ENCODE measurements around the gene CABLES2.

CABLES2 gene

DNA sequence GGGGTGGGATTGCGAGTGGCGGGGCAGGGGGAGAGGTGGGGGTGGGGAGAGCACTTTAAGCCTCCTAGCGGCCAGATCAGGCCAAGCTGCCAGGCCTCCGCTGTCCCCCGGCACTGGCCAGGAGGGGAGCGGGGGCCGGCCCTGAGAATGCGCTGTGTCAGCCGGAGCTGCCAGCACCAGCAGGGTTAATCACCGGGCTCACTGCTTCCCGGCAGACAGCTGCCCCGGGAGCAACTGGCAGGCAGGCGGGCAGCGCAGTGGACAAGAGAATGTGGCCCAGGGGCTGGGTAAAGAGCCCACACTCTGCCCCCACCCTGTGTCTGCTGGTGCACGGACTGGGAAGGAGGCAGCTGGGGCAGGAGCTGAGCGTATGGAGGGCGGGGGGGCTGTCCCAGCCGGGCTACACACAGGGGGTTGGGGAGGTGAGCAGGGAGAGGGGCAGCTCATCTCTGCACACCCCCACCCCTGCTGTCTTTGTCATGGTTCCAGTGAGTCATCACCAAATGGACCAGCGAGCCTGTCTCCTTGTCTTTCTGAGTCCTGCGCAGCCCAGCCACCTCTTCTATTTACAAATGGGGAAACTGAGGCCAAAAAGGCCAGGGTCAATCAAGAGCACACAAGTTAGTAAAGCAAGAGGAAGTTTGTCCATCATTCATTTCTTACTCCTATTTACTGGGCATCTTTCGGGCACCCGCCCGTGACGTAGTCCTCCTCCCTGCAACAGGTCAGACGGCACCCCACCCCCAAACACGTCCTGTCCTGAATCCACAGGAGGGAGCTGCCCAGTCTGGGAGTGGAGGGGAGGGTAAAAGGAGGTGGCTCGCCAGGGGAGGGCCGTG lies 37.9 kb downstream of the CABLES2 start:
- no peak for DNase-seq

DNA sequence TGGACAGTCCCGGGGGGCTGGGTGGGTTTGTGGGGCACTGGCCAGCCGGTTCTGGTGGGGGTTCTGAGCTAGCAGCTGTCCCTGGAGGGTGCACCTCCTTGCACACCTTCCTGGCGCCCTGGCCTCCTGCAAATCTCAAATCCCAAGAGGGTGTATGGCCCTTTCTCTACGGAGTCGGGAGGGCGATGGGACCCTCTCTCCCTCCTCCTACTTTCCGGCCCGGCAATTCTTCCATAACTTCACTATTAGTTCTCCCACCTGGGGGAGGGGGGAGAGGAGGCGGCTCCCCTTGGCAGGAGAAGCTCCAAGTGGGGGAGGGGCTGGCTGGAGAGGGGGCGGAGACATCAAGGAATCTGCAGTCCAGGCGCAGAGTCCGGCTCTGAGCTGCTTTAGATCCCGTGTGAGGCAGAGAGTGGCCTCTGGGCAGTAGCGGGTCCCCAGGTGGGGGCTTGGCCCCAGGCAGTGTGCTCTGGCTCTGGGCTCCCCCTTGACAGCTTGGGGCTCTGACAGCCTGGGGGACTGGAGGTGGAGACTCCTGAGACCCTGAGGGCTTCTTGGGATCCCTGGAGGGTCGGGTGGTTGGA lies 38.6 kb downstream of the CABLES2 start:
- DNase-seq, result no peak

DNA sequence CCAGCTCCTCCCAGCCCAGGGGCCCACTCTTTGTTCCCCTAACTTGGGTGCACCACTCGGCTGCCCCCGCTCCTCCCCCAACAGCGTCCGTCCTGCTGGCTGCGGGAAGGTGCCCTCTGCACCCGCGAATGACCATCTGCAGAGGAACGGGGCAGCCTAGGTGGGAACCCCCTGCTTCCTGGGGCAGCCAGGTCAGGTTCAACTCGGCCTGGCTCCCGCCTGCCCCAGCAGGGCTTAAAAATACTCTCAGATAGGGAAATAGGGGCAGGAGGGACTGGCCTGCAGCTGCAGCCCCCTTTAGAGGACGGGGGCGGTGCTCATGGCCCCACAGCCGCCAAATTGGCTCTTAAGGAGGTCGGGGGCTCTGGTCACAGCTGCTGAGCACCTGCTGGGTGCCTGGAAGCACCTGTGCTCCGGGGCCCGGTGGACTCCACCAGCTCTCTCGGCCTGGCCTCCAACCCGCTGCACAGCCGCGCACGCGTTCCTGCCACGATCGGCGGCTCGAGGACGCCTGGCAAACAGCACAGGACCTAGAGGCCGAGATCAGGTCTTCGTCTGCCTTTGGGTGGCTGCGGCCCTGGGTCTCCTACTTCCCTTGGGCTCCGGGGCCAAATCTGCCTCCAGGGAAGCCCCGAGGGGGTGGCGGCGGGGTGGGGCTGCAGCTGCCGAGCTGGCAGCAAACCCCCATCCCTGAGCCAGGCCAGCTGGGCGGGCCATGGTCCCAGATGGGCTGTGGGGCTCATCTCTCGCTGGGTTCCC lies 39.3 kb downstream of the CABLES2 start:
- peak; percentile 64 for DNase-seq

DNA sequence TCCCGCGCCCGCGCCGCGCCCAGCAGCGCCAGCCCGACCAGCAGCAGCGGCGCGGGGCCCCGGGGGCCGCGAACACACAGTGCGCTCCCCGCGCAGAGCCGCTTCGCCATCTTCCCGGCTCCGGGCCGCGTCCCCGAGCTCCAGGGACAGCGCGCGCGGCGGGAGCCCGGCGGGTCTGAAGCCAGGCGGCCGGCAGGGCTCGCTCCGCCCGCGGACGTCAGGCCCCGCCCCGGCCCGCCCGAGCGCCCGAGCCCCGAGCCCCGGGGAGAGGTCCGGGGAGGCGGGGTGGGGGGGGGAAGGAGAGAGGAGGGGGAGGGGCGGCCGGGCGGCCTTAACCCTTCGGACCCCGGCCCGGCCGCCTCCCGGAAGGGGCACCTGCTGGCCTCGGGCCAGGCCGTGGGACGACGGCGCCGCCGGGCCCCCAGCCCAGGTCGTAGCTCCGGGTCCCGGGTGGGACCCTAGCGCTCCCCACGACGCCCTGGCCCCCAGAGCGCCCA lies 39.9 kb downstream of the CABLES2 start, which contains the start of gene LAMA5:
Gene LAMA5, minus strand, starts transcription at position 177 of the 497 bp plus-strand sequence. Its CDS starts 67 bp downstream, at position 110.
- DNase-seq, result peak; percentile 66

DNA sequence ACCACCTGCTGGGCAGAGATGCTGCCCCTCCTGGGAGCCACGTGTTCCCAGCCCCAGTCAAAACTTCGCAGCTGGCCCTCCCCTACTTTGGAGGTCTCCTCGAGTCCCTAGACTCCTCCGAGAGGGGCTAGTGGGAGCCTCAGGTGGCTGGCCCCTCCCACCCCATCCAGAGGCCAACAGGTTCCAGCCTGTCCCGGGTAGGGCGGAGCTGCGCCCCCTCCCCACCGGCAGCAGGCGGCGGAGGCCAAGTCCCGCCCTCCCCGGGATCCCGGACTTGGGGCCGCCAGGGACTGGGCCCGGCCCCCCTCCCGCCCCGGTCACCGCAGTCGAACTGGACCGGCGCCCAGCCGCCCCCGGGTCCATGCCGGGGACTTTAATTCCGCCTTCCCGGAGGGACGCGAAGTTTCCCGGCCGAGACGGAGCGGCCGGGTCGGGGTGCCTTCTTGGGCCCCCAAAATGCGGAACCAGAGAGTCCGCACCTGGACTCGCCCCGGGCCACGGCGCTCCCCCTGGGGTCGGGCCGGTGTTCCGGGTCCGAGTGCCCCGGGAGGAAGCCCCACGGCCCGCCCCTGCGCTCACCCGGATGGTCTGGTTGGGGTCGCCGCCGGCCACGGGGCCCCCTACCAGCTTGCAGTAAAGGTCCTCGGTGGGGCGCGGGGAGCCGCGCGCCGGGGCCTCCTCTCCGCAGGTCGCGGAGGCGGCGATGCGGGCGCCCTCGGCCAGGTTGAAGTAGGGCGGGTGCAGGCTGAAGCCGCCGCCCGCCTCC lies 40.5 kb downstream of the CABLES2 start:
- DNase-seq, result peak; percentile 74

DNA sequence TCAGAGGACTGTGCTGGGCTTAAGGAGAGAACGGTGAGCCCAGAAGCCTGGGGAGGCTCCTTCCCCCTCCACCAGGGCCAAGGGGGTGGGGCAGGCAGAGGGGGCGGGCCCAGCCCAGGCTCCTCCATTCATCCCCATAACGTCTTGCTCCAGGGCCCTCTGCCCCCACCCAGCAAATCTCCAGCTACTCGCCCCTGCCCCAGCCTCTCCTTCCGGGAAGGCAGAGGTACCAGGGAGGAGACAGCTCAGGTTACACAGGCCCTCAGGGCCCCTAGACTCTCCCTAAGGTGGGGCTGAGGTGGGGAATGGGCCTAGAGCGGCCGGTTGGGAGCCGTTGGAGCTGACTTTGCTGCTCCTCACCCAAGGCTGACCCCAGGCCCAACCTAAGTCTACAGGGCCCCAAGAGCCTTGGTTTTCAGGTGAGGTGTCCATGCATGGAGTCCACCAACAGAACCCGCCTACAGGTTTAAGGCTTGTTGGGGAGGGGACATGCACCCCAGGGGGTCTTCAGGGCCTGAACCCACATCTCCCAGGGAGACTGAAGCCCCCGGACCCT lies 41.2 kb downstream of the CABLES2 start:
- DNase-seq, result peak; percentile 68

DNA sequence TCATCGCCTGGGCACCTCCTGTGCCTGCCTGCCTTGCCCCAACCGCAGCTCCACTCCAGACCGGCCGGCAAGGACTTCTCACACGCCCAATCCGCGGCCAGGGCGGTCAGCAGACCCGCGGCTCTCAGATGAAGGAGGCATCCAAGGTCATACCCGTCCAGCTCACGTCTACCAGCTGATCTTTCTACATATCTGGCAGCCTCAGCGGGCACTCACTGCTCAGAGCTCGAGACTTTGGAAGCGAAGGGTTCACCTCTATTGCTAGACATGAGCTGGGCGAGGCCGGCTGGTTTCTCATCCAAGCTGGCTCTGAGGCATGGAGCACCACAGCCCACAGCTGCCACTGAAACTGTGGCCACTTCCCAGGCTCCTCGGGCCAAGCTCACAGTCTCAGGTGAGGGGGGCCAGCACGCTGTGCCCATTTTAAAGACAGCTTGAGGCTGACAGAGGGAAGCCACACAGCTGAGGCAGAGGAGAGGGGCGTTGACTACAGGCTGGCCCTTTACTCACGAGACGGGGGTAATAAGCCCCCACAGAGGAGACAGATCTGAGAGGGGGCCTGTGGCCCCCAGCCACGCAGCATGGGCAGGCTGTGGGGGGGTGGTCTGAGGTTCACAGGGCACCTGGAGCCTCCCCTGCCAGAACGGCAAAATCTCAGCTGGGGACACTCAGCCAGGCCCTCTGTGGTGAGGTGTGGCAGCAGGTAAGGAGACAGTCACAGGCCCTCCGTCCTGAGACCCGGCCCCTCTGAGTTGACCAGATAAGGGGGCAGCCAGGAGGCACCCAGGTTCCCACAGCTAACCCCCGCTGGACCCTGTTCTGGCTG lies 42.0 kb downstream of the CABLES2 start:
- DNase-seq, result no peak

DNA sequence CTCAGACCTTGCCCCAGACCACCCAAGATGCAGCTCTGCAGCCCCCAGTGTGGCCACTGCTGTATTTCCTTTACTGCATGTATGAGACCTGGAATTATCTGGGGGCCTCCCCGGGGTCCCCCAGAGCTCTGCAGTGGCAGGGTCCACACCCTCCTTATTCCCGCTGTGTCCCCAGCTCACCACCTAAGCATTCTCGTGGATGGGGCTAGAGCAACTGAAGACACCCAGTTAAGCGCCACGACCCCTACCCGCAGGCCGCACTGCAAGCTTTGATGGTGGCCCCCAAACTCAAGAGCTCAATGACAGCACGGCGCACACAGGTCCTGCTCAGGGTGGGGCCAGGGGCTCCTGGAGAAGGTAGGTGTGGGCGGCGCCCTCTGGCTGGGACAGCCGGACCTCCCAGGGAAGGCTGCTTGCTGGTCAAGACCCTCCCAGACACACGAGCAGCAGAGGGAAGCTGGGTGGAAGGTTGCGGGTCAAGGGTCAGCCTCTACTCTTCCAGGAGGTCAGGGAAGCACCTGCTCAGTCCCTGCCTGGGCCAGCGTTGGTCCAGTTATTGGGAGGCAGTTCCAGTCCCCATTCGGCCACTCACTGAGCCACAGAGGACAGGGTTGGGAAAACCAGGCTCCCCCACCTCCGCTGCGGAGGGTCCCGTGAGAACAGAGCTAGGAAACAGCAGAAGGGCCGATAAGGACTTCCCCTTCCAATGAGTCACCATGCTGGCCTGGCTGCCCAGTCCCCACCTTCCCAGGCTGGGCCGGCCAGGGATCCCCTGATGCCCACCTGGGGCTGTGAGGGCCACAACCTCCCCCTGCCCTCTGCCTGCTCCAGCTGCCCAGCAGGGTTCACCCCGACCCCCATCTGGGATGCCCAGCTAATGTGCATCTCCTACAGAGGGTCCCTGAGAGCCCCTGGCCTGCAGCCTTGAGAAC lies 42.9 kb downstream of the CABLES2 start:
- no peak for DNase-seq

DNA sequence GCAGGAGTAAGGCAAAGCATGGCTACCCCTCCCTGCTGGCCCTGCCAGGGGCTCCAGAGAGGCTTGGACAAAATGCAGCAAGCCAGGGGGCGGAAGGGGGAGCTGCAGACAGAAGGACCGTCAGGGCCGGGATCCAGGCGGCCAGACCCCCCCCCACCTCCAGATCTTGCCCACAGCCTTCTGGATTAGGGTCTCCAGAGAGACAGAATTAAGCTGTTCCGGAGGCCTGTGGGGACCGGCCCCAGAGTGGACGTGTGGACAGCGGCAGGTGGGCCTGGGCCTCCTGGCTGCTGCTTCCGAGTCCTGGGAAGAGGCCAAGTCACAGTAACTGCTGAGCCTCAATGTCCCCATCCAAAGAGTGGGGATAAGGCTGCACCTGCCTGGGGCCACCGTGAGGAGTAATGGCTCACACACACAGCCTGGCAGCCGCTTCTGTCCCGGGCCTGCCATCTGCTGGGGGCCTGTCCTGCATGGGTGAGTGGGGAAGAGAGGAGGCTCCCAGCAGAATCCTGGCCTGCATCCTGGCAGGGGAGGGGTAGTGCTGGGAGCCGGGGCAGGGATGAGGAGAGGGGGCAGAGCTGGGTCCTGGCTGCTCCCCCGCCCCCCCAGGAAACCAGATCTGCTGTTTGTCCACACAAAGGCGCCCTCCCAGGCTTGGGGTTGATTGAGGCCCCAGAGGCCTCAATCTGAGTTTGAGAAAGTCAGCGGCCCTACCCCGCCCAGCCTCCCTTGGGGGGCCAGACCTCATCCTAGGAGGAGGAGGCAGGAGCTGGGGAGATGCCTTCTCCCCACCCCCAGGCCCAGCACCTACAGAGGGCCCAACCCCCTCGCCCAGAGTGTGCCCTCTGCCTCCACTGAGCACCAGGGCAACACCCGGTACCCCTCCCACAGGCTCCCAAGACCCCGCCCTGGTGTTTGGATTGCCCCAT lies 43.8 kb downstream of the CABLES2 start:
- peak; percentile 18 for DNase-seq

DNA sequence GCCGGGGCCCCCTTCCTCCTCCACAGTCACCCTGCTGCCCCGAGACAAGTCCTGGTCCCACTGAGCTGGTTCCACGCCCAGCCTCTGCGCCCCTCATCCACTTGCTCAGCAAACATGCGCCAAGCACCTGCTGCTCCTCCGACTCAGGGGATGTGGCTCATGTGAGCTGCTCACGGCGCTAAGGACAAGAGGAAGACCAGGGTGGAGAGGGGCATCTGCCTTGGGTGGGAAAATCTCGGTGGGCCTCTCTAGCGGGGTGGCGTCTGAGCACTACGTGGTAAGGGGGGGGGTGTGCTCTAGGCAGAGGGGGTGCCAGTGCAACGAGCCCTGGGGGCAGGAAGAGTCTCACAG lies 44.5 kb downstream of the CABLES2 start:
- peak; percentile 8 for DNase-seq

DNA sequence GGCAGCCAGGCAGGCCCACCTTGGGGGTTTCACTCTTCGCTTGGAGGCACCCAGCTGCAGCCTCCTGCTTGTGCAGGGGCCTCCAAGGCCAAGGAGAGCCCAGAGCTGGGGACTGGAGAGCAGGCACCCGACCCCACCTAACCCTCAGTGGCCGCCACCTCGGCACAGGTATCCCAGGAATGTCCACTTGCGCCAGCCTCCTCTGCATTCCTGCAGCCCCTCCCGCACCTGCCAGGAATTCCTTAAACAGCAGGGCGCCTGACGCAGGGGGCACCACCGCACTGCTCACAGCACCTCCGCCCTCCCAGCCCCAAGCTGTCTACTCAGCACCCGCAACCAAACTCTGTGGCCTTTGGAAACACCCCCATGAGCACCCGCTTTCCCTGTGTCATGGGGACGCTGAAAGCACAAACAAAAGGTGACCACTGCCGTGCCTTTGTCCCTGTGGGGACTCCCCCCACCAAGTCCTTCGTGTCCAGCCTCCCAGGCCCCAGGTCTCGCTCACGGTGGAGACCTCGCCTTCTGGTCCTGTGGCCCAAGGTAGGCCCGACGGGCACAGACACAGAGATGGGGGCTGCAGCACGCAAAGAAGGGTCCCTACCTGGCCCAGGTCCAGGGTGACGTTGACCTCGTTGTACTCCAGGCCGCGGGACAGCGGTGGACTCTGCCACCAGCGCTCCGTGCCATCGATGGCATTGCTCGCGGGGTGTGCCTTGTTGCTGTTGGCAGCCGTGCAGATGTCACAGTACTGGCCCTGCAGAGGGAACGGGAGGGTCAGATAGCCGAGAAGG lies 45.1 kb downstream of the CABLES2 start:
- DNase-seq, result no peak

DNA sequence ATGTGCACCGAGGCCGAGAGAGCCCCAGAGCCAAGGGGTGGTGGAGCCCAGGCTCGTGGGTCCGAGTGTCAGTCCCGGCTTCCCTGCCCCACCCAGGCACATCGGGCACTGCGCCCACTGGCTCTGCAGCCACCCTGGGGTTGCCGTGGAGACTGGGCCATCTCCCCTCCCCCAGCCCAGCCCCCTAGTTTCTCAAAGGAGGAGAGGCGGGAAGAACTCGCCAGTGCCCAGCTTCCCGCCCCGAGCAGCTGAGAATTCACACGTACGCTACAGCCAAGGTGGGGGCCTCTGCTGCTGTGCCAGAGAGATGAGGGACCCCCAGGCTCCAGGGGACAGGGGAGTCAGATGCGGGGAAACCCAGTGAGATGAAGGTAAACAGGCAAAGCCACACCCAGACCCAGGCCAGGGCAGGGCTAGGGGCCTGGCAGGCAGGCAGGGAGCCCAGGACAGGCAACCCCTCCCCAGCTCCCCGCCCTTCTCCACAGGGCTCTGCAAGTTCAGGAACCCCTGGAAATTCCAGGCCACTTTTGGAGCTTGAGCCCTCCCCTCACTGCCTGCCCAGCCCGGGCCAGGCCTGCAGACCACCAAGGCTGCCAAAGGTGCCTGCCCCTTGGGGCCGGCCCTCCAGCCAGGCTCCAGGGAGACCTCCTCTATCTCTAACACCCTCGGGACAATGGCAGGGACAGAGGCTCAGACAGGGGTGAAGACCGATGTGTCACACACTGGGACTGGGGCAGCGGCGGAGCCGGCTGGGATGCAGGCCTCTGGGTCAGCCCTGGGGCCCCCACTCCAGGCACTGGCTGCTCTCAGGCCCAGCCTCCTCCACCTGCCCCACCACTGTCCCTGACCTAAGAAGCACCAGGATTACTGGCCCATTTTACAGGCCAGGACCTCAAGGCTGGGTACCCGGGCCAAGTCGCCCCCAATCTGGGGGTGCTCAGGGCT lies 46.0 kb downstream of the CABLES2 start:
- peak; percentile 73 for DNase-seq

DNA sequence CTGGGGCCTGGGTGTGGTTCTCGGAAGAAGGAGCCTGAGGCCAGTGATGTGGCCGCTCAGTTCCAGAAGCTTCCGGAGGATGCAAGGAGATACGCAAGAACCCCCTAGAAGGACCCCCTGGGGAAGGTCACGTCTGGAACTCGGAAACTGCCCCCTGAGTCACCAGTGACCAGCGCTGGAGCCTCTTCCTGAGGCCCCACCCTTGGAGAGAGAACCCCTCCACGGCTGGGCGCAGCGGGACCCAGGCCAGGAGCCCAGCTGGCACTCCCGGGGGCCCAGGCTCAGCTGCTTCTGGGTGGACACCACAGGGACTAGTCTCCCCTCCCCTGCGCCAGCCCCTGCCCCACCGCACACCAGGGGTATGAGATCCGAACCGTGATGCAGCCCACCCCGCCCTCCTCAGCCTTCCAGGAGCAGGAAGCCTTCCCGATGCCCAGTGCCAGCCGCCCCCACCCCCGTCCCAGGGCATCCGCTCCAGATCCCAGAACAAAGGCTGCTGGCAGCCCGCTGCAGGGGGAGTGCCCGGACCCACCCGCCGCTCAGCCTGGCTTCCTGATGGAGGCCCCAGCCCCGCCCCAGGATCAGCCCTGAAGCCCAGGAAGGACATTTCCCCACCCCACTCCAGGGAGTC lies 47.5 kb downstream of the CABLES2 start:
- DNase-seq, result peak; percentile 73

DNA sequence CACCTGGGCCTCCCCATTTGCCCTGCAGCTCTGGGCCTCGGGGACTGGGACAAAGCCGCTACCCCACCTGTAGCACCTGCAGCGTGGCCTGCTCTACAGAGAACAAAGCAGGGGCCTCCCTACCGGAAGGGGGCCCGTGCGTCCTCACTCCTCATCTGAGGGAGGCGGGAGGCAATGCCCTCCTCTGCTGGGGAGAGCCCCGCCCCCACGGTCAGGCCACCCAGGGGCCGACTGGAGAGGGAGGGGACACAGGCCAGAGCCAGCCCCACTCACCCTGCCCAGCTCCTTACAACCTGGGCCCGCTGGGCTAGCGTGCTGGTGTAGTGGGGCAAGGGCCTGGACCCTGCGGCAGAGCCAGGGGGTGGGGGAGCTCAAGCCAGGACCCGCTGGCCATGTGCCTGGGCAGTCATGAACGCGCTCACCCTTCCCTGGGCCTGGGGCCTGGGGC lies 48.0 kb downstream of the CABLES2 start:
- no peak for DNase-seq

DNA sequence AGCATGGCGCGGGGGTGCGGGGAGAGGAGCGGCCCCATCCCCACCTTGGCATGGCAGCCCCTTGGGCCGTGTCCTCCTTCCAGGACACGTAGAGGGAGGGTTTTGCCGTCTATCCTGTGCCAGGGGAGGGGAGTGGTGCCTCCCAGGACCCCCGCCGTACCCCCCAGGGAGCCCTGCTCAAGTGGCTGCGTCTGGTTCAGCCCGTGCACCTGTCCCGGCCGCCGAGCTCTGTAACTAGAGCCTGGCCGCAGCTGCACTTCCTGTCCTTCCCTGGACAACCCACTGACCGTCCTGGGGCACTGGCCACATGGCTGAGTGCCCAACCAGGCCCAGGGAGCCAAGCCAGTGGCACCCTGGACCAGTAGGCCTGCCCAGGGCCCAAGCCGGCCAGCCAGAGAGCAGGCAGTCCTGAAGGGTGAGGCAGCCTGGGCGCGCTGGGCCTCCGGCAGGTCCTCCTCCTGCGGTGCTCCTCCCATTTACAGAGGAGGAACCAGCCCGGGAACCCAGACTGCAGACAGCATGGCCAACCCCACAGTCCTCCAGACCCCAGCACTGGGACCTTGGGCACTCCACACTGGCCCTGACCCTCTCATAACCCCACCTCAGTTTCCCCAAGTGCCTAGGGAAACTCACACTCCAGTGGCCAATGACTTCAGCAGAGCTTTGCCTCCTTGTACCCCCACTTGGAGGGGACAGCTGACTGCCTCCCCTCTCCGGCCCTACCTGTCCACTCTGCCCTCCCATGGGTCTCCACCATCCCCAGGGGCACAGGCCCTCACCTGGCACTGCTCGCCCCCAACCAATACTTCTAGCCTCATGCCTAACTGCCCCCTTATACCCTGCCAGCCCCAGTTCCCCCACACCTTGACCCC lies 48.7 kb downstream of the CABLES2 start:
- DNase-seq, result no peak

DNA sequence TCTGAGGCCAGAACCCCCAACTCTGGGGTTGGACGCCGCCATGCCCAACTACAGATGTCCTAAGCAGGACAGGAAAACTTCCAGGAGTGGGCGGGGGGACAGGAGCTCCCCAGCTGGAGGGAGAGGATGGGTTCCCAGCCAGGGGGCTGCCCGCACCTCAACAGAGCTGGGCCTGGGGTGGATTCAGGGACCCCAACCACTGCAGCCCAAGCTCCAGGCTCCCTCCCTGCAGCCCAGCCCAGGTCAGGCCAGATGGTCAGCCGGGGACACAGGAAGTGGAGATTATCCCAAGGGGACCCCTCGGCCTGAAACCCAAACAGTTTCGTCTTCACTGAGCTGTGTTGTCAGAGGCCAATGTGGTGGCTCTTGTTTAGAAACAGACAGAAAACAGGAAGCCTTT lies 49.4 kb downstream of the CABLES2 start:
- DNase-seq, result no peak
